Measurements from ENCODE around the gene DGKD. TPM values are rescaled to one million over a fixed set of nuclear protein-coding genes. Genes with fewer than 3 reads are reported as not detected.
A peak's percentile ranks its signal among the peaks of the same experiment; 100 is the strongest.

DGKD gene
- total and polyA plus RNA-seq, 7 donors, result 59.4 to 365 (median 173) TPM

DNA sequence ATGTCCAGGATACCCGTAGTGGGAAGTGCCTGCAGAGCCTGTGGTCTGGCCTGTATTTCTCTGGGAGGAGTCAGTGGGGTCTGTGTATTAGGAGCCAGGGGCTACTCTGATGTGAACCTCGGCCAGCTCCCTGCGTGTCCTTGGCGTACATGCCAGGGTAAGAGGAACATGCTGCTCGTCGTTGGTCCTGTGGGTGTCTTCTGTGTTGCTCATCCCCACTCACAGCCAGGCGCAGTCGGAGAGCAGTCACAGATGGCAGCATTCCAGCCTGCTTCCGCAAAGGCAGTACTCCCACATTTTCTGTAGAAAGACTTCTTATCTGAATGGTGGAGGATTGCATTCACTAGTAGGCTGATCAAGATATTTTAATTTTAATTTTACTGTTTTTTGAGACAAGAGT is 84.9 kb downstream of the DGKD start:
- no peak overlapping the region for H3K4me3 ChIP-seq
- H3K27me3 ChIP-seq (ENCODE audit: insufficient read depth in 3 of 3, low read length in 2 of 3), result no peaks in the 10 kb centered on the region
- no peaks in the 10 kb centered on the region for H3K9me3 ChIP-seq
- TF ChIP-seq, protein P1, sequence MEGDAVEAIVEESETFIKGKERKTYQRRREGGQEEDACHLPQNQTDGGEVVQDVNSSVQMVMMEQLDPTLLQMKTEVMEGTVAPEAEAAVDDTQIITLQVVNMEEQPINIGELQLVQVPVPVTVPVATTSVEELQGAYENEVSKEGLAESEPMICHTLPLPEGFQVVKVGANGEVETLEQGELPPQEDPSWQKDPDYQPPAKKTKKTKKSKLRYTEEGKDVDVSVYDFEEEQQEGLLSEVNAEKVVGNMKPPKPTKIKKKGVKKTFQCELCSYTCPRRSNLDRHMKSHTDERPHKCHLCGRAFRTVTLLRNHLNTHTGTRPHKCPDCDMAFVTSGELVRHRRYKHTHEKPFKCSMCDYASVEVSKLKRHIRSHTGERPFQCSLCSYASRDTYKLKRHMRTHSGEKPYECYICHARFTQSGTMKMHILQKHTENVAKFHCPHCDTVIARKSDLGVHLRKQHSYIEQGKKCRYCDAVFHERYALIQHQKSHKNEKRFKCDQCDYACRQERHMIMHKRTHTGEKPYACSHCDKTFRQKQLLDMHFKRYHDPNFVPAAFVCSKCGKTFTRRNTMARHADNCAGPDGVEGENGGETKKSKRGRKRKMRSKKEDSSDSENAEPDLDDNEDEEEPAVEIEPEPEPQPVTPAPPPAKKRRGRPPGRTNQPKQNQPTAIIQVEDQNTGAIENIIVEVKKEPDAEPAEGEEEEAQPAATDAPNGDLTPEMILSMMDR (IDR thresholded peaks at IDR 0.05), result no peak
- intact Hi-C loops (cut with DNase I), result loop anchor here in 1 of 2 donors (5.0 kb wide), 1 partner anchor 82 kb away; no protein-coding TSS in a partner anchor
- H3K27ac ChIP-seq, result peak overlapping the region; percentile 53
- DNase-seq (peak in 1 of 2 donors; percentile 55), ATAC-seq (peak in 1 of 4 donors; percentile 5)
- peaks cover 12 to 100% of the 10 kb centered on the region in 2 donors for H3K36me3 ChIP-seq (ENCODE audit: insufficient read depth in 1 of 2, low read depth in 1 of 2)
- WGBS, 3 donors, result 44 to 65% (median 46%) methylated on average over 9 of the region's 9 CpGs
- H3K4me1 ChIP-seq, result peaks cover 47% of the 10 kb centered on the region

DNA sequence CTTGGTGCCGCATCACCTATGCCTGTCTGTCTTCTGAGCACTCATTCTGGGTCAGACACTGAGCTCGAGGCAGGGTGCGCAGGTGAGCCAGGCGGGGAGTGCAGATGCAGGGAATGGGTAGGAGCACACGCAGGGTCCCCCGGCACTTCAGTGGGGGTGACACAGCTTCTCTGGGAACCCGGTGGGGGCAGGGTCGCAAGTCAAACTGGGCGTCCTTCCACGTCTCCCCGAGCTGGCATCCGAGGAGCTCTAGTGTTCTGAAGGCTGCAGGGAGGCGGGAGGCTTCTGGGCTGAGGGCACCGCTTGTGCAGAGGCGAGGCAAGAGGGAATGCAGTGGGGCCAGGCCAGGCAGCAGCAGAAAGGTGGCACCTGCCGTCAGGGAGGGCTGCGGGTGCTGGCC is 86.0 kb downstream of the DGKD start:
- Histone ChIP-seq H3K27ac (peak overlapping the region; percentile 53), H3K9me3 (no peaks in the 10 kb centered on the region), H3K4me1 (peaks cover 36% of the 10 kb centered on the region), H3K27me3 (ENCODE audit: insufficient read depth in 3 of 3, low read length in 2 of 3) (no peaks in the 10 kb centered on the region), H3K36me3 (ENCODE audit: insufficient read depth in 1 of 2, low read depth in 1 of 2) (peaks cover 12 to 100% of the 10 kb centered on the region in 2 donors), H3K4me3 (no peak overlapping the region)
- 63 to 90% (median 70%) methylated on average over 17 of the region's 17 CpGs for WGBS, 3 donors
- TF ChIP-seq, protein P1 (IDR thresholded peaks at IDR 0.05), result no peak
- intact Hi-C loops (cut with DNase I), result loop anchor here in 1 of 2 donors (2.0 kb wide), 1 partner anchor 84 kb away; no protein-coding TSS in a partner anchor
- no peak for ATAC-seq
- DNase-seq, result peak in 1 of 2 donors; percentile 40

DNA sequence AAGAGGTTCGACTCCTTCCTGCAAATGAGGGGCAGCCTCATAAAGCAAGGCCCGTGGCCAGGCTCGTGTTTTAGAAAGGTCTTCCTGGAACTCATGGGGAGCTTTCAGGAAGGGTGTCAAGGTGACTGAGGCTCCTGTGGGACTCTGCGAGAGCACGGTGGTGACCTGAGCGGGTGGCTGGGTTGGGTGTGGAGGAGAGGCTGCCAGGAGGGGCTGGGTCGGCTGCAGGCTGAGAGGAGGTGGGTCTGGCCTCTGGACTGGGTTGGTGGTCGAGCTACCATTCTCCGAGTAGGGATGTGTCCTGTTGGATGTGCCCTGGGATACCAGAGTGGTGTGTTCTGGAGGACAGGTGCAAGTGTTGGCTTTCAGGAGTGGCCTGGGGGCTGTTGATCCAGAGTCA is 86.4 kb downstream of the DGKD start:
- intact Hi-C loops (cut with DNase I), result loop anchor here in 1 of 2 donors (2.0 kb wide), 1 partner anchor 84 kb away; no protein-coding TSS in a partner anchor

DNA sequence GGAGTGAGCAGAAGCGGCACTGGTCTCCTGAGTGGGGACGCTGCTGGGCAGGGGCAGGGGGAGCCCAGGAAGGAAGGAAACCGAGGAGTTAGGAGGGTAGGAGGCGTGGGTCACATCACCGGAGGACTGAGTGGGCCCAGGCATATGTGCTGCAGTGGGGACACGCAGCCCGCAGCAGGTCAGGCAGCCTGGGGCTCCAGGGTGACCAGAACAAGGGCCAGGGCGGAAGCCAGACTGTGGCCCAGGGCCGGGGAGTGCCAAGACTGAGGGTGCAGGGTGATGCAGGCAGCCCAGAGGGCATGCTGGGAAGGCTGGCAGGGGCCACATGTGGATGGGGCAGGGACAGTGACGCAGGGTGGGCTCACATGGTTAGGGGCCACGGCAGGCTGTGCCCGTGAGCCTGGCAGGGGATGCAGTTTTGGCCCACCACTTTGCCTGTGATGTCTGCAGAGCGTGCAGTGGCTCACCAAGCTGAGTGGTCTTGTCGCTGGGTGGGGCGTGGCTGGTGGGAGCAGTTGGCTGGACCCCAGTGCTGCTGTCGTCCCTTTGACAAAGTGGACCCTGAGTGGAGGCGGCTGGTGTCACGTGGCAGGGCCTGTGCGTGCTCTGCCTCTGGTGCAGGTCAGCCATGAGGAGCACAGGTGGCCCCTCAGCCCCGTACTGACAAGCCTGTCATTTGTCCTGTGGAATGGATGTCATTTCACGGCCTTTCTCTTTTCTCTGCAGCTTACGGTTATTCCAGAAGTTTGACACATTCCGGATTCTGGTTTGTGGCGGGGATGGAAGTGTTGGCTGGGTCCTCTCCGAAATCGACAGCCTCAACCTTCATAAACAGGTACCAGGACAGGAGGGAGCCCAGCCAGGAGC is 87.1 kb downstream of the DGKD start:
- TF ChIP-seq, protein P1 (IDR thresholded peaks at IDR 0.05), result no peak
- intact Hi-C loops (cut with DNase I), result loop anchor here (2.0 kb wide), 2 partner anchors 37 to 85 kb away; no protein-coding TSS in a partner anchor
- ATAC-seq (peak in 3 of 4 donors; percentile 1 to 8 (median 7)), DNase-seq (peak; percentile 19 to 59)
- Histone ChIP-seq H3K27ac (peak overlapping the region; percentile 53), H3K4me1 (peaks cover 26% of the 10 kb centered on the region), H3K27me3 (ENCODE audit: insufficient read depth in 3 of 3, low read length in 2 of 3) (no peaks in the 10 kb centered on the region), H3K36me3 (ENCODE audit: insufficient read depth in 1 of 2, low read depth in 1 of 2) (peaks cover 8 to 100% of the 10 kb centered on the region in 2 donors), H3K9me3 (no peaks in the 10 kb centered on the region), H3K4me3 (no peak overlapping the region)
- 83 to 90% (median 88%) methylated on average over 26 of the region's 26 CpGs for WGBS, 3 donors

More for the DNA sequence above, 86.4 kb downstream of the DGKD start:
- Histone ChIP-seq H3K27me3 (ENCODE audit: insufficient read depth in 3 of 3, low read length in 2 of 3) (no peaks in the 10 kb centered on the region), H3K4me3 (no peak overlapping the region), H3K9me3 (no peaks in the 10 kb centered on the region), H3K36me3 (ENCODE audit: insufficient read depth in 1 of 2, low read depth in 1 of 2) (peaks cover 14 to 100% of the 10 kb centered on the region in 2 donors), H3K27ac (peak overlapping the region; percentile 53), H3K4me1 (peaks cover 32% of the 10 kb centered on the region)
- DNase-seq, result no peak
- ATAC-seq, result no peak
- 59 to 84% (median 74%) methylated on average over 9 of the region's 9 CpGs for WGBS, 3 donors
- TF ChIP-seq, protein P1 (IDR thresholded peaks at IDR 0.05), result no peak
